ENCODE data around the gene PYY.

Gene PYY

GRCh38 chr17:43988301-43988700 is 34.6 kb upstream of the PYY start:
- peaks cover 21% of the 10 kb centered on the region for H3K27me3 ChIP-seq (ENCODE audit: insufficient read depth, low read length)
- H3K4me3 ChIP-seq (ENCODE audit: low read length) = no peak overlapping the region
- H3K36me3 ChIP-seq (ENCODE audit: insufficient read depth, low read depth, low read length) = no peaks in the 10 kb centered on the region
- H3K9me3 ChIP-seq (ENCODE audit: insufficient read depth, low read depth, low read length) = no peaks in the 10 kb centered on the region
- H3K27ac ChIP-seq (ENCODE audit: low read length) = no peak overlapping the region
- H3K4me1 ChIP-seq (ENCODE audit: insufficient read depth, low read length) = 0 out of 2 replicates have a peak, but pooled peaks cover 2% of the 10 kb centered on the region
- H3K9ac ChIP-seq (ENCODE audit: low read depth, low read length) = no peak overlapping the region

- Histone ChIP-seq H3K36me3 (ENCODE audit: insufficient read depth, low read depth, low read length) (no peaks in the 10 kb centered on the region), H3K27ac (ENCODE audit: low read length) (no peak overlapping the region), H3K9me3 (ENCODE audit: insufficient read depth, low read depth, low read length) (no peaks in the 10 kb centered on the region), H3K9ac (ENCODE audit: low read depth, low read length) (no peak overlapping the region), H3K4me1 (ENCODE audit: insufficient read depth, low read length) (0 out of 2 replicates have a peak, but pooled peaks cover 2% of the 10 kb centered on the region), H3K4me3 (ENCODE audit: low read length) (no peak overlapping the region), H3K27me3 (ENCODE audit: insufficient read depth, low read length) (peaks cover 30% of the 10 kb centered on the region)
Measured at GRCh38 chr17:43987131-43988021, 33.6 kb upstream of the PYY start.

GRCh38 chr17:43986225-43986981 is 32.7 kb upstream of the PYY start:
- H3K9me3 ChIP-seq (ENCODE audit: insufficient read depth, low read depth, low read length) = no peaks in the 10 kb centered on the region
- peaks cover 37% of the 10 kb centered on the region for H3K27me3 ChIP-seq (ENCODE audit: insufficient read depth, low read length)
- H3K4me3 ChIP-seq (ENCODE audit: low read length) = no peak overlapping the region
- H3K9ac ChIP-seq (ENCODE audit: low read depth, low read length) = no peak overlapping the region
- H3K4me1 ChIP-seq (ENCODE audit: insufficient read depth, low read length) = 0 out of 2 replicates have a peak, but pooled peaks cover 2% of the 10 kb centered on the region
- no peak overlapping the region for H3K27ac ChIP-seq (ENCODE audit: low read length)
- H3K36me3 ChIP-seq (ENCODE audit: insufficient read depth, low read depth, low read length) = no peaks in the 10 kb centered on the region

GRCh38 chr17:43984521-43984920 is 30.8 kb upstream of the PYY start:
- 0 out of 2 replicates have a peak, but pooled peaks cover 2% of the 10 kb centered on the region for H3K4me1 ChIP-seq (ENCODE audit: insufficient read depth, low read length)
- peak overlapping the region; percentile 70 for H3K4me3 ChIP-seq (ENCODE audit: low read length)
- no peaks in the 10 kb centered on the region for H3K9me3 ChIP-seq (ENCODE audit: insufficient read depth, low read depth, low read length)
- no peak overlapping the region for H3K27ac ChIP-seq (ENCODE audit: low read length)
- no peaks in the 10 kb centered on the region for H3K36me3 ChIP-seq (ENCODE audit: insufficient read depth, low read depth, low read length)
- H3K27me3 ChIP-seq (ENCODE audit: insufficient read depth, low read length) = peaks cover 44% of the 10 kb centered on the region
- H3K9ac ChIP-seq (ENCODE audit: low read depth, low read length) = peak overlapping the region; percentile 53; the same call in 1 of the 2 replicates

- H3K4me3 ChIP-seq (ENCODE audit: low read length) = peak overlapping the region; percentile 70
- peak overlapping the region; percentile 53; the same call in 1 of the 2 replicates for H3K9ac ChIP-seq (ENCODE audit: low read depth, low read length)
- no peak overlapping the region for H3K27ac ChIP-seq (ENCODE audit: low read length)
- H3K9me3 ChIP-seq (ENCODE audit: insufficient read depth, low read depth, low read length) = no peaks in the 10 kb centered on the region
- H3K27me3 ChIP-seq (ENCODE audit: insufficient read depth, low read length) = peaks cover 44% of the 10 kb centered on the region
- 0 out of 2 replicates have a peak, but pooled peaks cover 2% of the 10 kb centered on the region for H3K4me1 ChIP-seq (ENCODE audit: insufficient read depth, low read length)
- H3K36me3 ChIP-seq (ENCODE audit: insufficient read depth, low read depth, low read length) = no peaks in the 10 kb centered on the region
Measured at GRCh38 chr17:43983515-43984411, 30.0 kb upstream of the PYY start.

- Histone ChIP-seq H3K27ac (ENCODE audit: low read length) (no peak overlapping the region), H3K4me1 (ENCODE audit: insufficient read depth, low read length) (0 out of 2 replicates have a peak, but pooled peaks cover 2% of the 10 kb centered on the region), H3K9me3 (ENCODE audit: insufficient read depth, low read depth, low read length) (no peaks in the 10 kb centered on the region), H3K4me3 (ENCODE audit: low read length) (peak overlapping the region; percentile 70), H3K36me3 (ENCODE audit: insufficient read depth, low read depth, low read length) (no peaks in the 10 kb centered on the region), H3K27me3 (ENCODE audit: insufficient read depth, low read length) (peaks cover 44% of the 10 kb centered on the region), H3K9ac (ENCODE audit: low read depth, low read length) (no peak overlapping the region)
Measured at GRCh38 chr17:43983196-43983514, 29.4 kb upstream of the PYY start.

- Histone ChIP-seq H3K4me3 (ENCODE audit: low read length) (no peak overlapping the region), H3K9ac (ENCODE audit: low read depth, low read length) (no peak overlapping the region), H3K27me3 (ENCODE audit: insufficient read depth, low read length) (peaks cover 44% of the 10 kb centered on the region), H3K36me3 (ENCODE audit: insufficient read depth, low read depth, low read length) (no peaks in the 10 kb centered on the region), H3K9me3 (ENCODE audit: insufficient read depth, low read depth, low read length) (no peaks in the 10 kb centered on the region), H3K4me1 (ENCODE audit: insufficient read depth, low read length) (0 out of 2 replicates have a peak, but pooled peaks cover 2% of the 10 kb centered on the region), H3K27ac (ENCODE audit: low read length) (no peak overlapping the region)
Measured at GRCh38 chr17:43982171-43982570, 28.4 kb upstream of the PYY start.

GRCh38 chr17:43979671-43980070 is 25.9 kb upstream of the PYY start:
- Histone ChIP-seq H3K4me1 (ENCODE audit: insufficient read depth, low read length) (0 out of 2 replicates have a peak, but pooled peaks cover 2% of the 10 kb centered on the region), H3K36me3 (ENCODE audit: insufficient read depth, low read depth, low read length) (no peaks in the 10 kb centered on the region), H3K27ac (ENCODE audit: low read length) (no peak overlapping the region), H3K9me3 (ENCODE audit: insufficient read depth, low read depth, low read length) (no peaks in the 10 kb centered on the region), H3K9ac (ENCODE audit: low read depth, low read length) (no peak overlapping the region), H3K4me3 (ENCODE audit: low read length) (no peak overlapping the region), H3K27me3 (ENCODE audit: insufficient read depth, low read length) (peaks cover 37% of the 10 kb centered on the region)

GRCh38 chr17:43979011-43979410 is 25.3 kb upstream of the PYY start:
- Histone ChIP-seq H3K27ac (ENCODE audit: low read length) (no peak overlapping the region), H3K9ac (ENCODE audit: low read depth, low read length) (no peak overlapping the region), H3K27me3 (ENCODE audit: insufficient read depth, low read length) (peaks cover 30% of the 10 kb centered on the region), H3K9me3 (ENCODE audit: insufficient read depth, low read depth, low read length) (no peaks in the 10 kb centered on the region), H3K4me1 (ENCODE audit: insufficient read depth, low read length) (no peaks in the 10 kb centered on the region), H3K4me3 (ENCODE audit: low read length) (no peak overlapping the region), H3K36me3 (ENCODE audit: insufficient read depth, low read depth, low read length) (no peaks in the 10 kb centered on the region)

- Histone ChIP-seq H3K4me1 (ENCODE audit: insufficient read depth, low read length) (no peaks in the 10 kb centered on the region), H3K36me3 (ENCODE audit: insufficient read depth, low read depth, low read length) (no peaks in the 10 kb centered on the region), H3K27ac (ENCODE audit: low read length) (no peak overlapping the region), H3K9ac (ENCODE audit: low read depth, low read length) (no peak overlapping the region), H3K4me3 (ENCODE audit: low read length) (no peak overlapping the region), H3K9me3 (ENCODE audit: insufficient read depth, low read depth, low read length) (no peaks in the 10 kb centered on the region), H3K27me3 (ENCODE audit: insufficient read depth, low read length) (peaks cover 21% of the 10 kb centered on the region)
Measured at GRCh38 chr17:43978078-43978477, 24.3 kb upstream of the PYY start.
